GM19099 (cell line): Measurements from ENCODE around the gene ALCAM.

ENCODE experiments used
- POLR2A ChIP-seq: IDR thresholded peaks from 3 replicates; pipeline ENCODE4 v1.6.1; 2011; ENCODE audit warnings: low read depth; ENCODE audit not compliant: insufficient read length; ENCODE audit errors: extremely low read depth

Gene ALCAM

DNA sequence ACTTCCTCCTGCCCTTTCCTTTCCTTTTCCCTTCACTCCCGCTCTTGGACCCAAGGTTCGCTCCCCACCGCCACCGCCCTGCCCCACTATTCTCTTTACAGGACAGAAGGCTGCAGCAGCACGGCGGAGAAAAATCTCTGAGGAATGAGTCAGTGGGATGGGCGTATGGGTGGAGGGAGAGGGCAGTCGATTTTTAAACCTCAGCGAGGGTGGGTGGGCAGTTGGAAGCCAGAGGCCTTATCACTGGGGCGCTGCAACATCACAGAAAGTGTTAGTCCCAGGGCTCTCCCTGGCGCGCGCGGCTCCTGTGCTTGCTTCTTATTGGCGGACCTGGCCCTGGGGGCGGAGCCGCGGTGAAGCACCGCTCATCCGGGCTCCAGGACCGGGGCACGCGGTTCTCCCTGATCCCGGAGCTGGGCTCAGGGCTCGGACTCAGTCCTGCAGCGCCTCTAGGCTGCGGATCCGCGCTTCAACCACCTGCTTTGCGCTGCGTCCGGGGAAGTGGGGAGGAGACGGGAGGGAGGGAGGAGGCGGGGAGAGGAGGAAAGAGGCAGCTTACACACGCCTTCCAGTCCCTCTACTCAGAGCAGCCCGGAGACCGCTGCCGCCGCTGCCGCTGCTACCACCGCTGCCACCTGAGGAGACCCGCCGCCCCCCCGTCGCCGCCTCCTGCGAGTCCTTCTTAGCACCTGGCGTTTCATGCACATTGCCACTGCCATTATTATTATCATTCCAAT lies at the start of gene ALCAM:
ALCAM (plus strand) TSS at position 584 of the 737 bp plus-strand sequence.
- peak; percentile 77 for TF ChIP-seq POLR2A

DNA sequence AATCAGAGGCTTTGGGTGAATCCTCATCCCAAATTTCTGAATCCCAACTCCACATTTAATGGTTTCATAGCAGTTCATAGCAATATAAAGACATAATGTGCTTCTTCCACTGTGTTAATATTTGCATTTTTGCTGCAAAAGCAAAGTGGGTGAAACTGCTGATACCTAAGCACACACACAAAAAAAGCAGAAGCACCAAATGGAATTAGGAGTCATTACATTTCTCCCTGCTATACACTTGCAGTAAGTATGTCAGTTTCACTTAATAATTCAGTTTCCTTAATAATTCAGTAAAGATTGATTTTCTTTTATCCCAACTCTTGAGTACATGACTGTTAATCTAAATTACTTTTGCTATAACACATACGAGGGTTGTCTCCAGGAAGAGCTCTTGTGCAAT lies 48.9 kb upstream of the ALCAM start:
- no peak for TF ChIP-seq POLR2A

DNA sequence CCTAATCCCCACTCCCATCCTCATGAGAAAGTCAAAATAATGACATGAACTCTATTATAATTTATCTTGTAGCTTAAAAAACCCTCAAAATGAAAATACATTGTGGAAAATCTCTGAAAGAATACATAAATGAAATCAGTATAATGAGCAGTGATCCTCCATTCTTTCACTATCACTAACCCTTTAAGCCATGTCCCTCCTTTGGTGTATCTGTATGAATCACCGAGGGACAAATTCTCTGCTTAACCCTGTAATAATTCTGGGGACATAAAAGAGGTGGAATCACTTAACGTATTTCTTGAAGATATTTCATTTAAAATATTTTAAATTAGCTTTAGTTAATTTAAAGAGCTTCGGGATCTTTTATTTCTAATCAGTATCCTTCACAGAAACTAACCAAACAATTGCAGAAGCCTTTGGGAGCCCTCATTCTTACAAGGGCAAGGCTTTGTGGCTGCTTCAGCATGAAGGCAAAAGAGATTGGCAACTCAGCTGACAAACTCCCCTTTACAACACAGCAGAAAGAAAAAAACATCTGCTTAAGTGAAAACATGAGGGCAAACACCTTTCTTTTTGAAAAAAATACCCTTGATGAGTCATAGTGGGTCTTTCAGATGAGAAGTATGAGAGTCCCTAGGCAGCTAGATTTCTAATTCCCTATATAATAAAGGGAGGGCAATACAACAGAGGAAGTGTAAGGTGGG lies 44.0 kb upstream of the ALCAM start:
- no peak for TF ChIP-seq POLR2A

DNA sequence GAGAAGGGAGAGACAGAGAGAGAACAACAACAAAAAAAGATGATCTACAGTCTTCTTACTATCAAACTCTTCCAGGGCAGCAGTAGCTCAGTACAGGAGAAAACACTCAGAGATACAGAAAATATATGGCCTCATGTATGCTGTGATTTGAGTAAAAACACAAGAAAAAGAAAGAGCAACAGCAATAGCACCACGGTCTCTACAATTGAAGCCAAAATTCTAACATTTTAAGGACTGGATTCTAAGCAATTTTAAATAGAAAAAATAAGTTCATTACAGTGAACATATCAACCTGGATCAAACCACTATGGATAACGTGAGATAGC lies 43.5 kb upstream of the ALCAM start:
- no peak for TF ChIP-seq POLR2A

DNA sequence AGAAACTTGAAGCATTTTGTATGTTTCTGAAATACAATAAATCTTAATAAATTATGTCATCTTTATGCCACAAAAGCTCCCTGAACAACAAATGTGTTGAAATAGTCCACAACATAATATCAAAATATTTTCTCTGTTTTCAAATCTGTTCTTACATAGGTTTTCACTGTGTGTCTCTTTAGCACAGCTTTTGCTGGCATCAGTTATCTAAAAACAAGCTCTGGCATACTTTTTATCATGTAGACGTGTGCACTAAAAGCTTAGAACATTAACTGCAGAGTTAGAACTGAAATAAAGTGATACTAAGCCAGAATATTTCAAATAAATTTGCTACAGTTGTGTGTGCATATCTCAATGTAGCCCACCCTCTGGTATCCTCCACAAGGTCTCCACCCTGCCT lies 41.8 kb upstream of the ALCAM start:
- no peak for TF ChIP-seq POLR2A

DNA sequence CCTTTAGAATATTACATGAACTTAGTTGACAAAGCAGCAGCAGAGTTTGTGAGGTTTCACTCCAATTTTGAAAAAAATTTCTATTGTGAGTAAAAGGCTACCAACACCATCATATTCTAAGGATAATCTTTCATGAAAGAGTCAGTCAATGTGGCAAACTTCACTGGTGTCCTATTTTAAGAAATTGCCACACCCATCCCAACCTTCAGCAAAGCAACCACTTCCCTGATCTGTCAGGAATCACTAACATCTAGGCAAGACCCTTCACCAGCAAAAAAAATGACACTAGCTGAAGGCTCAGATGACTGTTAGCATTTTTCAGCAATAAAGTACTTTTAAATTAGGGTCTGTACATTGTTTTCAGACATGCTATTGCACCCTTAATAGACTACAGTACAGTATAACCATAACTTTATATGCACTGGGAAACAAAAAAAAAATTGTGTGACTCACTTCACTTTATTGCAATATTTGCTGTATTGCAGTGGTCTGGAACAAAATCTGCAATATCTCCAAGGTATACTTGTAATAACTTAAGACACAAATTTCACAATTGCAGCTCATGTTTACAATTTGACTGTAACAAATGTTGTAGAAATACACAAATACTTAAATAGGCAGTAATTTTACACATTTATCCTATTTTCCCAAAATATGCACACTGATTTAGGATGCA lies 38.9 kb upstream of the ALCAM start:
- no peak for TF ChIP-seq POLR2A

DNA sequence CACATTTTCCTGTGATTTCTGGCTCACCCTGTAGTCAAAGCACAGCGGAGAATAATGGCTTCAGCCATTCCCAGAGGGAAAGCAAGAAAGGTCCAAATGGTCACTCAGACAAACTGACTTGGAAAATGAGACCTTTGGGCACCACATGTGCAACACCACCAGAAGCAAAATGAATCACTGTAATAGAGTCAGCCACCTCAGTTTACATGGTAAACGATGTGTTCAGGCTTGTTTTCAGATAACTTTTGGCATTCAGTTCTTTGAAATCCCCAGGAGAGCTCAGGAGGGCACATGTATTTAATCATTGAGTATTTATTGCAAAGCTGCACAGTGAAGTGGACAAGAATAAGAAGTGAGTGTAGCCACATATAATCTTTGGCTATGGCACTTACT lies 38.4 kb upstream of the ALCAM start:
- no peak for TF ChIP-seq POLR2A

DNA sequence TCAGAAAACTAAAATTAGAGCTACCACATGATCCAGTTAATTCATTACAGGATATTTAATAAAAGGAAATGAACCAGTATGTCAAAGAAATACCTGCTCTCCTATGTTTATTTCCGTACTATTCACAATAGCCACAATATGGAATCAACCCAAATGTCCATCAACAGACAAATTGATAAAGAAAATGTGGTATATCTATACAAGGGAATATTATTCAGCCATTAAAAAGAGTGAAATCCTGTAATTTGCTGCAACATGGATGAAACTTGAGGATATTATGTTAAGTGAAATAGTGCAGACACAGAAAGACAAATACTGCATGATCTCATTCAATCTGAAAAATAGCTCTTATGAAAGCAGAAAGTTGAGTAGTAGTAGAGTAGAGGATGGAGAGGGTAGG lies 33.7 kb upstream of the ALCAM start:
- TF ChIP-seq POLR2A, result no peak

DNA sequence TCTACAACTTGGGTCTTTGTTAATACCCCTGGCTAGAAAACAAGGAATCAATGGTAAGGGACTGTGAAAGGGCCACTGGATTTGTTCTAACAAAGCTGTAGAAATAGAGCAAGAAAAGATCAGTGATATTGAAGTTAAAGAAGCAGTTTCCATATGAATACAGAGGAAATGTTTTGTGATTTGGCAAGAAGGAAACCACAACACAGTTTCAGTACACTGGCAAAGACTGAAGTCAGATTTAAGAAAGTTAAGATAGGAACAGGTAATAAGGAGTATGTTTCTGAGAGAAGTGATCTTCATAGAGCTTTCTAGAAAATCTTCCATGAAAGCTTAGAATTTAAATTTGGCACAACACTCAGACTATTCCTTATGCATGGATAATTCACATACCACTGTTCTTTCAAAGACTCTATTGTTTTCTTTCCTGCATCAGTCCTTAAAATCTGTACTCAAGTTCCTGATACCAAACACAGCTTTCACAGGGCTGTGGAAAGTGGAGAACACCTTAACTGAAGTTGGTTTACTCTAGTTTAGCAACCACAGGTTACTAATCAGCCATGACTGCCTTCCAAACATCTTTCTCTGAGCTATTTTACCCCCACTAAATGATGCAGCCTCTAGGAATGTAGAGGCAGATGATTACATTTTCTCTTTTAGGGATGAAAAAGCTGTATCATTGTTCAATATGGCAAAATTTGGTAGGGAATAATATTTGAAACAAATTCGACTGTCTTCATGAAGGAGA lies 32.4 kb upstream of the ALCAM start:
- TF ChIP-seq POLR2A, result no peak

DNA sequence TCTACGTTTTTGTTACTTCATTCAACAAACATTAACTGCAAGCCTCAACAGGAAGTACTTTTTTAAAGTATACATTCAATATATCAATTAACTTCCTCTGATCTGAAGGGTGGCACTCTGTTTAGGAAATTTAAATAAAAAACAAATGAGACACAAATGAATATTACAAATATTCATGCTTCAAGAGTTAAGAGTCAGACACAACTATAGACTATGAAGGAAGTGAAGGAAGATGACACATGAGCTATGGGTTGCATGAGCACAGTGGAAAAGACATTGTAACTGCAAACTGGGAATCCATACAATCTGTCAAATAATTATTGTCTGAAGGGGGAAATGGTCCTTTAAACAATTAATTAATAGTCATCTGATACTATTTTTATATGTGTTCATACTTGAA lies 26.8 kb upstream of the ALCAM start:
- no peak for TF ChIP-seq POLR2A

DNA sequence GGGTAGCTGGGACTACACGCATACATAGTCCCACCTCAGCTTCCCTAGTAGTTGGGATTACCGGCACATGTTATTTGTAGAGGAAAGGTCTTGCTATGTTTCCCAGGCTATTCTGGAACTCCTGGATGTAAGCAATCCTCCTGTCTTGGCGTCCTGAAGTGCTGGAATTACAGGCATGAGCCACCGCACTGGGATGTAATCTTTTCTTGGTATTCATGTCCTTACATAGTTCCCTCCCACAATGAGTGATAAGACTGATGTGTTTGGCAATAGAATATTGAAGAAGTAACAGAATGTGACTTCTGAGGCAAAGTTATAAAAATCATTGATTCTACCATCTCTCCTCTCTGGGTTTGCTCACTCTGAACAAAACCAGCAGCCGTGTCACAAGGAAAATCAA lies 22.7 kb upstream of the ALCAM start:
- TF ChIP-seq POLR2A, result no peak

DNA sequence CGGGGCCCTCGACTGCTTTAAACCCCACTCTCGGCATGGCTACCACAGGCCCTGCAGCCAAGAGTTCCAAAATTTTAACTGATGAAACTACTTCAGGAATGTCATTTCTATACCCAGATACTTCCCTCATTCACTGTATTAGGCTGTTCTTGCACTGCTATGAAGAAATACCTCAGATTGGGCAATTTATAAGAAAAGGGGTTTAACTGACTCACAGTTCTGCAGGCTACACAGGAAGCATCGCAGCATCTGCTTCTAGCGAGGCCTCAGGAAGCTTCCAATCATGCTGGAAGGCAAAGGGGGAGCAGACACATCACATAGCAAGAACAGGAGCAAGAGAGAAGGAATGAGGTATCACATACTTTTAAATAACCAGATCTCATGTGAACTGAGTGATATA lies 21.6 kb upstream of the ALCAM start:
- TF ChIP-seq POLR2A, result no peak

DNA sequence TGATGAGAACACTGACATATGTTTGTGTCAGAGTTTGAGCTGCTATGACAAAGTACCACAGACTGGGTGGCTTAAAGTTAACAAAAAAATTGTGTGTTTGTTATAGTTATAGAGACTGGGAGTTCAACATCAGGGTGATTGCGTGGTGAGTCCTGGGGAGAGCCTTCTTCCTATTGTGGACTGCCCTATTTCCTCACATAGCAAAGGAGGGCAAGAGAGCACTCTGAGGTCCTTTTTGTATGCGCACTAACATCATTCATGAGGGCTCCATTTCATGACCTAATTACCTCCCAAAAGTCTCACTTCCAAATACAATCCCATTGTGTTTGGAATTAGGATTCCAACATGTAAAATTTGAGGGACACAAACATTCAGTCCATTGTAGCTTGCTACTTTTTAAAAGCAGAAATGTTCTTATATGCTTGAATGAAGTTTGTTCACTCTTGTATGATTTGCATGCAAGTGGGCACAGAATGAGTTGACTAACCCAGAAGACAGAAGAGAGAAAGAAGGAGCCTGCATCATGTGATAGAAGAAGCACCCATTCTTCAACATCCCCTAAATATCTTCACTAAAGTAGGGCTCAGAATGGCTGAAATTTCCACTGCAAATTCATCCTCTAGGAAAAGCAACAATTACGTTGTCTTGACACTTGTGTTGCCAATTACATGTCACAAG lies 18.9 kb upstream of the ALCAM start:
- TF ChIP-seq POLR2A, result no peak

DNA sequence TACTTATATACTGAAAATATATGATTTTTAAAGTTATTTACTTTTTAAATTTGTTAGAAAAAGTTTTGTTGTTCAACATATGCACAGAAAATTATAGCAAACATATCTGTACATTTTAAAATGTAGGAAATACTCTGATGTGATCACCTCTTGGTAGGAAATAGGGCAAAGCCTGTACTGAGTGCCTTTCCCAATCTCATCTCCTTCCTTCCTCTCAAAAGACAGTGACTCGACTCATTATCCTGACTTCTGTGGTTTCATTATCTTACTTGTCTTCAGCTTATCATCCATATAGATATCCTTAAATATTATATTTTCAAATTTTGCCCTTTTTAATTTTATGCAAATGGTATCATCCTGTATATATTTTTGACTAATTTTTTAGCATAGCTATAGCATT lies 18.4 kb upstream of the ALCAM start:
- no peak for TF ChIP-seq POLR2A

DNA sequence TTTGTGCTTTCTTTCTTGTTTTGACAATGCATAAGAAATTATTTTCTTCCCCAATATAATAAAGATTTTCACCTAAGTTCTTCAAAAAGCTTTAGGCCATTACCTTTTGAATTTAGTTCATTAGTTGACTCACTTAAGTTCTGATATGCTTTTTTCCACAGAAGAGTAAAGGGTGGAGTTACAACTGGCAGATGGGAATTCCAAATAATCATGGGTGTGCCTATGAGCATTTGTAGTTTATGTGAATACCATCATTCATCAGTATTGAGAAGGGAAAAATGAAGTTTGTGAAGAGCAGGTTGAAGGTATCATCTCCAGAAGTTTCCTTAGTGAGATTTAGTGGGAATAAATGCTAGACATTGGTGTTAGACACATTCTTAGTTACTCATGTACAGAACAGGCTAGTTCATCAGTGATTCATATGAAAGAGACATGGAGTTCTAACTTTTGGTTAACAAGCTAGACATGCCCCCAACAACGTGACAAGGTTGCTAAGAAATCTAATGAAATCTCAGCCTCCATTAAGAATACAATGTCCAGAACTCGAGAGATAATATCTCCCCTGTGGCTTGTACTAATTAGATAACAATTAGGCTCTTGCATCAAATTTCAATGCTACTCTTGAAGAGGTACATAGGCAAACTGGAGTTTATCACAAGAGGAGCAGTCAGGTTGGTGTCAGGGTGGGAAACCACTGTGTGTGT lies 16.9 kb upstream of the ALCAM start:
- no peak for TF ChIP-seq POLR2A

DNA sequence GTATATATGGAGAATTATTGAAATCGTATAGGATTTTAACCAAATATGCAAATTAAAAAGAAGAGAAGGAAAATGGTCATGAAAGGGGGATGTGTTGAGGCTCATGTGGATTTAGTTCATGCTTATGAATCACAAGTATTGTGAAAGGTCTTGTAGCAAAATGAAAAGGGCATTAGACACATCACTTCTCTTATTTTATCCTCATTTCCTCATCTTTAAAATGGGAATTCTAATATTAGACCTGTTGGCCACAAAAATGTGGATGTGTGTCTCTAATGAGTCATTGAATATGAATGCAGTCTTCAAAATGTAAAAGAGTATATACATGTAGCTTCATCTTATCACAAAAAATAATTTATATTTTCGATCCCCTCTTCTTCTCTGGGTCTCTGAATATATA lies 14.9 kb upstream of the ALCAM start:
- TF ChIP-seq POLR2A, result no peak
